Activated CD4-positive, alpha-beta T cell treated with anti-CD3 and anti-CD28 coated beads, Interleukin-2, amount 50 U/mL, for 1 hour (primary cell): ENCODE data around the gene TP53I3.
A peak's percentile ranks its signal among the peaks of the same experiment; 100 is the strongest.
"Not testable (repeated sequence)": the region's sequence is repeated elsewhere in the genome, so short reads cannot be mapped to it uniquely, and the experiment has no call there.

Experiments
- DNase-seq: peaks from one replicate; pipeline ENCODE4 v3.0.0-alpha.2; 2020

TP53I3 gene

DNA sequence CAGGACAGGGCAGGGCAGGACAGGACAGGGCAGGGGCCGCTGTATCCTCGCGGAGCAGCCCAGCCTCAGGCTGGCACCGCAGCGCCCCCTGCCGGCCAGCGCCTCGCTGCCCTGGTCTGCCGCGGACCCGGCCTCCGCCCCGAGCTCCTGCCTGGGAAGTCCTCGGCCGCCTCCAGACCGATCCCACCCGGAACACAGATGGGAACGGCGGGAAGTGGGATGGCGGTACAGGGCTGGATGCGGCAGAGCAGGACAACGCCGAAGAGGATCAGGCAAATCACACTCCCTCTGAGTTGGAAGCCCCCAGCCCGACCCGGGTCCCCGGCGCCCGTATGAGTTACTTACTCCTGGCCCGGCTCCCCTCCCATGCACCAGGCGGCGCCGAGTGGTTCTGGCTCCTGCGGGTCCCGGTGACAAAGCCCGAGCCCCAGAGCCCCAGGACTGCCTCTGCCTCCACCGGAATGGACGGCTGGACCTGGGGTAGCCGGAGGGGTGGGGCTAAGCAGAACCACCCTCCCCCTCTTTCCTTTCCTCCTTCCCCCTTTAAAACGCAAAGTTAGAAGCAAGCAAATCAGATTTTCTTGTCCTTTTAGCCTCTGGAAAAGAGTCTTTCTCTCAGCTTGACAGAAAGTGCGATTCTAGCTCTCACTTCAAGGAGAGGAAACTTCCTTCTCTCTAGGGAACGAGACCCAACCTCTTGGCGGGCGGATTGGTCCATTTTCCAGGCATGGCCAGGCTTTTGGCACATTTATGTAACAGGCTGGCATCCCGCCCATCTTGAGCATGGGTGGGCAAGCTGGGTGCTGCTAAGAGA is at the start of gene TP53I3:
Gene TP53I3, minus strand, starts transcription at position 449 of the 814 bp plus-strand sequence. CDS start 508 bp downstream, outside the sequence.
- DNase-seq, result peak; percentile 78

DNA sequence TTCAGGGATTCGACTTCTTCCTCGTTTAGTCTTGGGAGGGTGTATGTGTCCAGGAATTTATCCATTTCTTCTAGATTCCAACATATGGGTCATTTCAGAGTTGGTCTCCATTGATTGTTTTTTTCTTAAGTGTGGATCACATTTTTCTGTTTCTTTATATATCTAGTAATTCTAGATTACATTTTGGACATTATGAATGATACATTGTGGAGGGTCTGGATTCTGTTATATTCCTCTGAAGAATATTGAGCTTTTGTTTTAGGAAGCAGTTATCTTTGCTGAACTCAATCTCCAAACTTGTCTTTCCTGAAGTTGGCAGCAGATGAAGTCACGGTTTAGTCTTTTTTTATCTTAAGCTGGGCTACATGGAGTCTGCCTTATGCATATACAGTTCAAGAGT is 47.9 kb upstream of the TP53I3 start:
- no peak for DNase-seq

DNA sequence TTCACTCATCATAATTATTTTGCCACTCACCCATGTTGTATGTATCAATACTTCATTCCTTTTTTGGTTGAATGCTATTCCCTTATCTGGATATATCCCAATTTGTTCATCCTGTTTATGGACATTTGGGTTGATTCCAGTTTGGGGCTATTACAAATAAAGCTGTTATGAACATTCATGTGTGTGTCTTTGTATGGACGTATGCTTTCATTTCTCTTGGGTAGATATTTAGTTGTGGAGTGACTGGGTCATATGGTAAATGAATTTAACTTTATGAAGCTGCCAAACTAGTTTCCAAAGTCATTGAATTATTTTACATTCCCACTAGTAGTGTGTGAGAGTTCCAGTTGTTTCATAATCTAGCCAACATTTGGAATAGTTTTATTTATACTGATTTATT is 41.3 kb upstream of the TP53I3 start:
- DNase-seq, result no peak

DNA sequence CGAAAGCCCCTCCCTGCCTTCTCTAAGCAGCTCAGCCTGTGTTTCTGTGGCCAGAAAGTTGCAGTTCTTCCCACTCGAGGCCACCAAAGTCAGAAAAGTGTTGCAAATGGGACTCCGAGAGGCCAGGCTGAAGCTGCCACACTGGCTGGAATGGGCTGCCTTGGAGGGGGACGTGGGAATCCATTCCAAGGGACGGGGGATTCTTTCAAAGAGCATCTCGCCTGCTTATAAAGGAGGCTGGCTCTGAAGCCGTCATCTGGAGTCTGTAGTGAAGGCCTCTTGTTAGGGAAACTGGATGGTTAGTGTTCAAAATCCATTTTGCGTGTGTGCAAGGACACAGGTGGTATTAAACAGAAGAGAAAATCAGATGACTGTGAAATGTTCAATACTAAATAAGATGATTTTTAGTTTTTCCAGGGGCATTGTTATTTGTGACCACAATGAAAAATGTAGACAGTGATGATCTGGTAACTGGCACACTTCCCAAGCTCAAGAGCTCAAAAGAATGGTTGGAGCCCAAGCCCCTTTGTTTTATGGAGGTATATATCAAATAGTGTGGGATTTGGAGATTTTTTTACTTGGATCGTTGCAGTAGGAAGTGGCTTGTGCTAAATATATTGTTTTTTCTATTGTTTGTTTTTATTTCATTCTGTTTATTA is 39.4 kb upstream of the TP53I3 start:
- DNase-seq, result no peak

DNA sequence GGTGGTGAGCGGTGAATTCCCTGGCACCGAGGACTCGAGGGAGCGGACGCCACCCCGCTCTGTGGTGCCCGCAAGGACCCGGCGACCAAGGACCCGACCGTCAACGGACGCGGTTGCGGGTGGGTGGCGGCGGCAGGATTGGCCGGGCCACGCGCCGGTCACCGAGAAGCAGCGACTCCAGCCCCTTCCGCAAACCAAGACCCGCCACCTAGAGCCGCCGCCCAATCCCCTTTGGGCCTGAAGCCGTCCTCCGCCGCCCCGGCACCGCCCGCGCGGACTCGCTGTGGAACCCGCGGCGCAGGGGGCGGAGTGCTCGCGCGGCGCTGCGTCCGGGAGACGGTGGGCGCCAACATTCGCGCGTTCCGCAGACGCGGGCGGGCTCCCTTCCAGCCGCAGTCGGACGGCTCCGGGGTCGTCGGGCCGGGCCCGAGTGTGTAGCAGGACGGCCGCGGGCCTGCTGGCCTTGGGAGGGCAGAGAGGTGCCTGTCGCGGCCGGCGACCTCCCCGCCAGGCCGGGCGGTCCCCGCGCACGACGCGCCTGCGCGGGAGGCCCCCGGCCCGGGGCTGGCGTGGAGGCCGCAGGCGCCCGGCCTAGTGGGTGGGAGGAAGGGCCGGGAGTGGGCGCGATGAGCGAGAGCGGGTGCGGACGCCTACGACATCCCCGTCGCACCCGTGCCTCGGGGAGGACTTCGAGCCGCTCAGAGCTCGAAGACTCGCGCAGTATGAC is 38.7 kb upstream of the TP53I3 start, which contains the start of the genes FAM228B and PFN4:
Gene FAM228B, plus strand, starts transcription at position 275 of the 727 bp plus-strand sequence. CDS start 893 bp downstream, outside the sequence.
Gene PFN4, minus strand, starts transcription at position 140 of the 727 bp plus-strand sequence. CDS start 799 bp downstream, outside the sequence.
- DNase-seq, result peak; percentile 42

DNA sequence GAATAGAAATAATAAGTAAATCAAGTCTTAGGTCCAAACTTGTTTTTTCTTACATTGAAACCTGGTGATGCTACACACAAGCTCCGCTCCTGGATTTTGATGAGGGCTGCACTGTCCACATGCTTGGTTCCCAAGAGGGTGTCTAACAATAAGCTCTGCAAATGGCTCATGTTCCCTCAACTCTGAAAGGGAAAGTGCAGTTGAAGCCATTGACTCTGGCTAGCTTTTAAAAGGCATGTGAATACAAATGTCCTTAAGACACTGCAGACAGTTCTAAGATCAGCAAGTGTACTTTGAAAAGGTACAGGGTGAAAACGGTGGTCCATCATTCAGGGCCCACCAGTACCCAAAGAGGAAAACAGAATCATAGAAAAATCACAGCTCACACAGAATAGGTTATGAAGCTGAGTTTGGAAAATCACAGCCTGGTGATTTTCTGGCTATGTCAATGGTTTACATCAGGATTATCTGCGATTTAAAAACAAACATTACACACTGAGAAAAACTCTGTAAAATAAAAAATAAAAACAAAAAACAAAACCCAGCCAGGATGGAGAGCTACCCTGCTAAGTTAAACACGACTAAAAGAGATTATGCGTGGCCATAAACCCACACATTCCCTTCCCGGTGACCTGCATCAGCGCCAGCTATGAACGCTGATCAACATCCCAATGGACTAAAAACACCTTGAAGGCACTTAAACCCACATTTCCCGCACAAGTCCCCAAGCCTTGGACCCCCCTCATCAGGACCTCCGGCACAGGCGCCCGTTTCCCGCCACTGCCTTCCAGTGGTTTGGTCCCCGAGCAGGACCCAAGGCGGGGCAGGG is 37.9 kb upstream of the TP53I3 start:
- no peak for DNase-seq

DNA sequence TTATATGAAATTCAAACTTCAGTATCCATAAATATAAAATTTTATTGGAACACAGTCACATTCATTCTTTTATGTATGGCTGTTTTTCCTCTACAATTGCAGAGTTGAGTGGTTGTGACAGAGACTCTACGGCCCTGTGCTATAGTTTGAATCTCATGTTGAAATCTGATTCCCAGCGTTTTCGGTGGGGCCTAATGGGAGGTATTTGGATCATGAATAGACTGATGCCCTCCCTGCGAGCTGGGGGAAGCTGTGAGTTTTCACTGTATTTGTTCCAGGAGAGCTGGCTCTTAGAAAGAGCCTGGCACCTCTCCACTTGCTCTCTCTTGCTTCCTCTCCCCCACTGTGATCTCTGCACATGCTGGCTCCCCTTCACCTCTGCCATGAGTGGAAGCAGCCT is 36.8 kb upstream of the TP53I3 start:
- no peak for DNase-seq

DNA sequence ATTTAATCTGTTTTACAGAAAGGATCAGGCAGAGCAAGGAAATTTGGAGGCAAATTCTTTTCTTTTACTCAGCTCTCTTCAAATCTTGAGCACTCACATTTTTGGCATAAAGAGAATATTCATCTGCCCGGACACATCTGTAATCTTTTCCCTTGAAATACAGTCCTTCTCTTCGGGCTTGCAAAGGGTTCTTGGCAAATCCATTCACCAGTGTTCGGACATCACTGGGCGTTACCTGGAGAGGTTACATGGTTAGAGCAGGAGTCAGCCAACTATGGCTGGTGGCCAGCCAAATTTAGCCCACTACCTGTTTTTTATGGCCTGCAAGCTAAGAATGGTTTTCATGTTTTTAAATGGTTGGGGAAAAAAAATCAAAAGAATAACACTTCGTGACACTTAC is 36.4 kb upstream of the TP53I3 start:
- DNase-seq, result no peak

GRCh38 chr2:24117902-24118301 is 33.3 kb upstream of the TP53I3 start:
- no peak for DNase-seq

GRCh38 chr2:24115057-24115456 is 30.4 kb upstream of the TP53I3 start:
- DNase-seq, result no peak

GRCh38 chr2:24111407-24111901 is 26.8 kb upstream of the TP53I3 start:
- DNase-seq, result no peak

DNA sequence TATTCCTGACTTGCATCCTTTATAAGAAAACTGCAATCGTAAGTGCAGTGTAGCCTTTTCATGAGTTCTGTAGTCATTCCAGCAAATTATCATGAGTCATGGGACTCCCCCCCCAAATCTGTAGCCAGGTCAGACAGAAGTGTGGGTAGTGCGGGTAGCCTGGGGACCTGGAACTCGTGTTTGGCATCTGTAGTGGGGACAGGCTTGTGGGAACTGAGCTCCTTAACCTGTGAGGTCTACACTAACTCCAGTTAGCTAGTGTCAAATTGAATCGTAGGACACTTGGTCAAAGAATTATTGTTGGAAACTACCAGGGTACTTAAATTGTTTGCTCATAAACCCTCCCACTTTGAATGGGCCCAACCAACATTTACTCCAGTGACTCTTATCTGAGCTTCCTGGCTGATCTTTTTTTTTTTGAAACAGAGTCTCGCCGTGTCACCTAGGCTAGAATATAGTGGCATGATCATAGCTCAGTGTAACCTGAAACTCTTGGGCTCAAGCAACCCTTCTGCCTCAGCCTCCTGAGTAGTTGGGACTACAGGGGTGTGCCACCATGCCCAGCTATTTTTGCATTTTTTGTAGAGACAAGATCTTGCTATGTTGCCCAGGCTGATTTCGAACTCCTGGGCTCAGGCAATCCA is 26.1 kb upstream of the TP53I3 start:
- DNase-seq, result no peak

GRCh38 chr2:24109431-24109830 is 24.8 kb upstream of the TP53I3 start:
- DNase-seq, result not testable (repeated sequence)

DNA sequence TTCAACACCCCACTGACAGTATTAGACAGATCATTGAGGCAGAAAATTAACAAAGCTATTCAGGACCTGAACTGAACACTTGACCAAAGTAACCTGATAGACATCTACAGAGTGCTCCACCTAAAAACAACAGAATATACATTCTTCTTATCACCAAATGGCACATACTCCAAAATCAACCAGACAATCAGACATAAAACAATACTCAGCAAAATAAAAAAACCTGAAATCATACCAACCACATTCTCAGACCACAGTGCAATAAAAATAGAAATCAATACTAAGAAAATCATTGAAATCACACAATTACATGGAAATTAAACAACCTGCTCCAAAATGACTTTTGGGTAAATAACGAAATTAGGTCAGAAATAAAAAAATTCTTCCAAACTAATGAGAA is 22.7 kb upstream of the TP53I3 start:
- DNase-seq, result no peak

DNA sequence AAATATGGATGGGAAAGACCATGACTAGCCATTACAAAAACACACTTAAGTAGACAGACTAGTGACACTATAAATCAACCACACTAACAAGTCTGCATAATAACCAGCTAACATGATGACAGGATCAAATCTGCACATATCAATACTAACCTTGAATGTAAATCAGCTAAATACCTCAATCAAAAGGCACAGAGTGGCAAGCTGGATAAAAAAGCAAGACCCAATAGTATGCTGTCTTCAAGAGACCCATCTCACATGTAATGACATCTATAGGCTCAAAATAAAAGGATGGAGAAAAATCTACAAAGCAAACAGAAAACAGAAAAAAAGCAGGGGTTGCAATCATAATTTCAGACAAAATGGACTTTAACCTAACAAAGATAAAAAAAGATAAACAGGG is 22.2 kb upstream of the TP53I3 start:
- DNase-seq, result no peak

- DNase-seq, result no peak
Observed at GRCh38 chr2:24105816-24106215, 21.2 kb upstream of the TP53I3 start.

GRCh38 chr2:24104906-24105305 is 20.3 kb upstream of the TP53I3 start:
- DNase-seq, result no peak

DNA sequence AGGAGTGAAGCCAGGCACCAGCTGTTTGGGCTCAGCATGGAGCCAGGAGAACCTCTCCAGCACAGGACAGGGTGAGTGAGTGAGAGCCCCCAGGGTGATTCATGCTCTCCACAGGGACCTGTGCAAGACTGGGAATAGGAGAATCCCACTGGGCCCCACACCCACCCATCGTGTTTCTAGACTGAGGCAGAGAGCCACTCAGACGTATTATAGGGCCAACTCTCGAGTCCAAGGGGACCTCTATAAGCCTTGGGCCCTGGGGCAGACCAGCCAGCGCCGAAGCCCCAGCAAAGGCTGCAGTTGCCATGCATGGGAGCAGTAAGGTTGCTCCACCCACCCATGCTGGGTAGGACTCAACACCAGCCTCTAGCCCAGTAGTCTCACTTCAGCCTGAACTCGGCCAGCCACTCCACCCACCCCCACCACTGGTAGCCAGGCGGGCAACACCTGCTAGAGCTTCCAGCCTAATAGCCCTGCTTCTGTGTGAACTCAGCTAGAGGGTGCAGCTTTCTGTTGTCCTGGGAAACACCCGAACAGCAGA is 19.5 kb upstream of the TP53I3 start:
- no peak for DNase-seq

DNA sequence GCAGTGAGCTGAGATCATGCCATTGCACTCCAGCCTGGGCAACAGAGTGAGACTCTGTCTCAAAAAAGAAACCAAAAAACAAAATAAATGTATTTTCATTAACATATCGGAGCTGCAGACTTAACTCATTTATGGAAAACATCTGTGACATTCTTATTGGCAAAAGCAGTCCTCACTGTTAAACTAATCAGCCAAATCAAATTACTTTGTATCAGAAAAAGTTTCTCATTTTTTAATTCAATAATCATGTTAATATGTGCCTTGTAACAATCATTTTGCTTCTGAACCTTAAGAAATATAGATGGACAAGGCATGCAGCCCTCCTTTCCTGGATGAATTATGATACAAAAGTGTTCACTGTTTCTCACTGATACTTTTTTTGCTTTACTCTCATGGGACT is 18.0 kb upstream of the TP53I3 start:
- DNase-seq, result no peak

- no peak for DNase-seq
Observed at GRCh38 chr2:24101992-24102391, 17.4 kb upstream of the TP53I3 start.

GRCh38 chr2:24100732-24101131 is 16.1 kb upstream of the TP53I3 start:
- DNase-seq, result not testable (repeated sequence)
